Esophagus muscularis mucosa (tissue), 4 donors: Measurements from ENCODE around the gene MAPK11. TPM values are rescaled to one million over a fixed set of nuclear protein-coding genes. Genes with fewer than 3 reads are reported as not detected.

Experiments
- DNase-seq: peaks from one replicate; pipeline ENCODE4 v3.0.0-alpha.2; 2017; ENCODE audit errors: extremely low spot score
- H3K27ac ChIP-seq, 4 donors: fragments of 200-600 bp; sonication (generic); replicated peaks in 1 of 4; 1 replicate in 3 of 4; 2 replicates in 1 of 4; pipeline ENCODE4 v1.5.1; 2016 to 2019; ENCODE audit warnings: mild to moderate bottlenecking in 1 of 4
- H3K27me3 ChIP-seq, 4 donors: fragments of 200-600 bp; sonication (generic); one replicate each; pipeline versions ENCODE4 v1.5.1 to v1.6.0; 2016 to 2019
- H3K36me3 ChIP-seq, 4 donors: fragments of 200-600 bp; sonication (generic); one replicate each; pipeline ENCODE4 v1.5.1; 2016 to 2019
- H3K4me1 ChIP-seq, 4 donors: fragments of 200-600 bp; sonication (generic); one replicate each; pipeline ENCODE4 v1.5.1; 2016 to 2019
- H3K4me3 ChIP-seq, 4 donors: fragments of 200-600 bp; sonication (generic); 1 replicate in 2 of 4; 2 replicates in 2 of 4; pipeline ENCODE4 v1.5.1; 2016 to 2019; ENCODE audit warnings: mild to moderate bottlenecking in 4 of 4, moderate library complexity in 1 of 4
- H3K9me3 ChIP-seq, 4 donors: fragments of 200-600 bp; sonication (generic); 1 replicate in 3 of 4; 2 replicates in 1 of 4; pipeline ENCODE4 v1.5.1; 2016 to 2019
- EP300 ChIP-seq: sonication (generic); formaldehyde crosslinking; IDR thresholded peaks from one replicate; pipeline ENCODE4 v1.6.1; 2017; ENCODE audit warnings: antibody characterized with exemption
- POLR2A ChIP-seq: fragments of 450-650 bp; IDR thresholded peaks from one replicate; pipeline ENCODE4 v1.6.1; 2017; ENCODE audit warnings: antibody characterized with exemption, moderate library complexity, mild to moderate bottlenecking, low read depth
- POLR2AphosphoS5 ChIP-seq, 2 donors: sonication (generic); formaldehyde crosslinking; IDR thresholded peaks; one replicate each; pipeline ENCODE4 v1.6.1; 2017; ENCODE audit warnings: antibody characterized with exemption in 2 of 2
- whole genome bisulfite sequencing: methylation state at CpG from one replicate; pipeline ENCODE4 v1.1.5; 2018; 5-methylcytosine and 5-hydroxymethylcytosine counted together
- intact Hi-C: fragments of 100-400 bp; cut with DNase I; formaldehyde crosslinking; loops from one replicate; pipeline ENCODE4 v1.15.1; 2023
- total RNA-seq, 4 donors: library from RNA; depleted of rRNA; stranded (reverse); fragments of >200 nt; gene quantifications; one replicate each; pipeline versions ENCODE4 v1.1.0 to v1.2.1, GENCODE V29; 2016
- TF ChIP-seq, protein P1 (sequence below), 3 experiments: fragments of 200-600 bp in 2 of 3; fragments of 450-650 bp in 1 of 3; sonication (generic) in 2 of 3; IDR thresholded peaks; one replicate each; pipeline ENCODE4 v1.5.1; 2017 to 2019; ENCODE audit warnings: antibody characterized with exemption in 3 of 3, mild to moderate bottlenecking in 2 of 3, moderate library complexity in 1 of 3

Gene MAPK11
- total RNA-seq, 4 donors from 2014 or later = 3.7 to 12.5 (median 10.1) TPM

DNA sequence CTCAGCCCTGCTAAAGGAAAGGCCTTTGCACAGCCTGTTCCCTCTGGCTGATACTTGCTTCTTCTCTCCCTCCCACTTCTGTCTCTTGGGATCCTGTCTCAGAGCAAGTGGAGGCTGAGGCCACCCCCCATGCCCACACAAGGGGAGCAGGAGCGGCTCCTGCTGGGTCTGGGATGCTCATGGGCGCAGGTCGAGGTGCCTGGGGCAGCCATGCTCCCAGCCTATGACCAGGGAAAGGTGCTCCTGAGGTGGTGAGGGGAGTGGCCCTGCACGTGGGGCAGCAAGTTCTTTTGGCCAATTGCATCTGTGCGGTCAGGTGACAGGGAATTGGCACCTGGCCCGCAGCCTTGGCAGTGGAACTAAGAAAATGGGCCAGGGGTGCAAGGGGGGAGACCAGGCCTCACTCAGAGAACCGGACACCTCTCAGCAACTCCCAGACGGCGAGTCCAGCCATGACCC is 1.5 kb downstream of the MAPK11 start:
- WGBS = 59% methylated on average over 9 of the region's 9 CpGs
- TF ChIP-seq EP300 (no peak), POLR2AphosphoS5 (IDR thresholded peaks at IDR 0.05) (no peak), POLR2A (no peak)
- TF ChIP-seq, protein P1, sequence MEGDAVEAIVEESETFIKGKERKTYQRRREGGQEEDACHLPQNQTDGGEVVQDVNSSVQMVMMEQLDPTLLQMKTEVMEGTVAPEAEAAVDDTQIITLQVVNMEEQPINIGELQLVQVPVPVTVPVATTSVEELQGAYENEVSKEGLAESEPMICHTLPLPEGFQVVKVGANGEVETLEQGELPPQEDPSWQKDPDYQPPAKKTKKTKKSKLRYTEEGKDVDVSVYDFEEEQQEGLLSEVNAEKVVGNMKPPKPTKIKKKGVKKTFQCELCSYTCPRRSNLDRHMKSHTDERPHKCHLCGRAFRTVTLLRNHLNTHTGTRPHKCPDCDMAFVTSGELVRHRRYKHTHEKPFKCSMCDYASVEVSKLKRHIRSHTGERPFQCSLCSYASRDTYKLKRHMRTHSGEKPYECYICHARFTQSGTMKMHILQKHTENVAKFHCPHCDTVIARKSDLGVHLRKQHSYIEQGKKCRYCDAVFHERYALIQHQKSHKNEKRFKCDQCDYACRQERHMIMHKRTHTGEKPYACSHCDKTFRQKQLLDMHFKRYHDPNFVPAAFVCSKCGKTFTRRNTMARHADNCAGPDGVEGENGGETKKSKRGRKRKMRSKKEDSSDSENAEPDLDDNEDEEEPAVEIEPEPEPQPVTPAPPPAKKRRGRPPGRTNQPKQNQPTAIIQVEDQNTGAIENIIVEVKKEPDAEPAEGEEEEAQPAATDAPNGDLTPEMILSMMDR (IDR thresholded peaks at IDR 0.05) = no peak
- intact Hi-C loops = no loop called here
- Histone ChIP-seq H3K9me3 (no peaks in the 10 kb centered on the region), H3K4me3 (no peak overlapping the region), H3K27me3 (peaks cover 0 to 10% (median 0%) of the 10 kb centered on the region in 4 donors), H3K4me1 (peaks cover 54 to 64% (median 62%) of the 10 kb centered on the region in 4 donors), H3K36me3 (no peaks in the 10 kb centered on the region), H3K27ac (peak overlapping the region; percentile 51 to 85 (median 64))
- no peak for DNase-seq

DNA sequence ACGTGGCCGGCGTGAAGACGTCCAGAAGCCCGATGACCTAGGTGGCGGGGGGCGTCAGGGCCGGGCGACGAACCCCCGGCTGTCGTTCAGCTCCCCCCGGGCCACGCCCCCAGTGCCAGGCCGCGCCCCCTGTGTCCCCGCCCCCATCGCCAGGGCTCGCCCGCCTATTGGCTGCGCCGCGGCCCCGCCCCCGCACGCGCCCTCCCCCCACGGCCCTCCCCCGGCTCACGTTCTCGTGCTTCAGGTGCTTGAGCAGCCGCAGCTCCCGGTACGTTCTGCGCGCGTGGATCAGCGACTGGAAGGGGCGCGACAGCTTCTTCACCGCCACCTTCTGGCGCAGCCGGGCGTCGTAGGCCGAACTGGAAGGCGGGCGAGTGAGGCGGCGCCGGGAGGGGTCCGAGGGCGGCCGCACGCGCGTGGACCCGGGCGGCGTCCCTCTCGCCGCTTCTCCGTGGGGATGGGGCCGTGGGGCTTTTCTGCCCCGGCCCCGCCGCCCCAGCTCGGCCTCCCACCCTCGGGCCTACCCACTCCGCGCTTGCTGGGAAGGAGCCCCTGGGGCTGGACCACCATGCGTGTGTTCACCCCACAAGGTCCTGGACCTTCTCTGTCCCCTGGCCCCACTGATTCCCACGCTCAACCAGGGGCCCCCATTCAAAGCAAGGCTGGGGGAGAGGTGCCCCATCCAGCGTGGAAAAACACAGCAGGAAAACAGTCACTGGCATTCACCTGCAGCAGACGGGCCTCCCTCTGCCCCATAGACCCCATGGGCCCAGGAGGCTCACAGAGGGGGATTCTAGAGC is 2.4 kb downstream of the MAPK11 start:
- Histone ChIP-seq H3K9me3 (no peaks in the 10 kb centered on the region), H3K4me3 (peak overlapping the region; percentile 44 to 57 (median 50)), H3K27me3 (peaks cover 0 to 16% (median 0%) of the 10 kb centered on the region in 4 donors), H3K4me1 (peaks cover 54 to 69% (median 65%) of the 10 kb centered on the region in 4 donors), H3K27ac (peak overlapping the region; percentile 51 to 85 (median 64)), H3K36me3 (no peaks in the 10 kb centered on the region)
- WGBS = 25% methylated on average over 19 of the region's 75 CpGs
- no peak for TF ChIP-seq POLR2AphosphoS5 (IDR thresholded peaks at IDR 0.05)
- TF ChIP-seq, protein P1 (IDR thresholded peaks at IDR 0.05) = peak in 2 of 3 experiments; percentile 24 to 39
- no peak for TF ChIP-seq POLR2A
- TF ChIP-seq EP300 = no peak
- no peak for DNase-seq
- intact Hi-C loops = no loop called here

DNA sequence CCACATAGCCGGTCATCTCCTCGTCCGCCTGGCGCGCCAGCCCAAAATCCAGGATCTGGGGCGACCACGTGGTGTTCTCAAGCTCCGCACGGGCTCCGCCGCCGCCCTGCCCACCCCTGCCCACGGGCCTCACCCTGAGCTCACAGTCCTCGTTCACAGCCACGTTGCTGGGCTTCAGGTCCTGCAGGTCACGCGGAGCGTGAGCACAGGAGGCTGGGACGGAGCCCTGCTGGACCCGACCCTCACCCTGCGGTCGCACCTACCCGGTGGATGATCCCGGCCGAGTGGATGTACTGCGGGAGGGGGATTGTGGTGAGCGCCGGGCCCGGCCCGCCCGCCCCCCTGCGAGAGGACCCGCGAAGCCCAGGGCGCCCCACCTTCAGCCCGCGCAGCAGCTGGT is 3.2 kb downstream of the MAPK11 start:
- WGBS = 85% methylated on average over 20 of the region's 37 CpGs
- H3K9me3 ChIP-seq = no peaks in the 10 kb centered on the region
- intact Hi-C loops = no loop called here
- H3K4me3 ChIP-seq = peak overlapping the region; percentile 44 to 57 (median 50)
- H3K27ac ChIP-seq = peak overlapping the region in 2 of 4 donors; percentile 65 to 85
- TF ChIP-seq, protein P1 (IDR thresholded peaks at IDR 0.05) = no peak
- TF ChIP-seq EP300 (no peak), POLR2AphosphoS5 (IDR thresholded peaks at IDR 0.05) (no peak), POLR2A (no peak)
- DNase-seq = no peak
- peaks cover 55 to 69% (median 63%) of the 10 kb centered on the region in 4 donors for H3K4me1 ChIP-seq
- no peaks in the 10 kb centered on the region for H3K36me3 ChIP-seq
- peaks cover 0 to 20% (median 0%) of the 10 kb centered on the region in 4 donors for H3K27me3 ChIP-seq

DNA sequence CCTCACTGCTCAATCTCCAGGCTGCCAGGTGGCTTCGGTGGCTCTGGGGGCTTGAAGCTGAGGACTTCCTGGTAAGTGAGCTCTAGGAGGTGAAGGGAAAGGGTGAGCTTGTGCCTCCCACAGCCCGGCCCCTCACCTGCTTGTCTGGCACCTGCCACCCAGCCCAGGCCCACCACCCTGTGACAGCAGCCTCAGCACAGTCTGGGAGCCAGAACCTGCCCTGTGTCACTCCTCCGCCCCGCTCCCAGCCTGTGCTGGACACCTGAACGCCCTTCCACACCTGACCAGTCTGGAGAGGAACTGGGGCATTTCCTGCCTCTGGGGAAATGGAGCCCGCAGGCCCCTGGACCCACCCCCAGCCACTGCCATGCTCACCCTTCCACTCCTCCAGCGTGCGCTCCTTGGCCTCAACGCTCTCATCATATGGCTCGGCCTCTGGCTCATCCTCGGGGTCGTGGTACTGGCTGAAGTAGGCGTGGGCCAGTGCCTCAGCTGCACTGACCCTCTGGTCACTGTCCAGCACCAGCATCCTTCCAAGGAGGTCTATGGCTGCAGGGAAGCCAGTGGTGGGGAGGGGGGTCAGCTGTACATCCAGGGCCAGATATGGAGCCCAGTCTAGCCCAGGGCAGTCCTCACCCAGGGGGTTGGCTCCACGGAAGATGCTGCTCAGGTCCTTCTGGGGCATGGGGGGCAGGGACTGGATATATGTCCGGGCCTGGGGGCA is 5.1 kb downstream of the MAPK11 start:
- no peak for TF ChIP-seq POLR2AphosphoS5 (IDR thresholded peaks at IDR 0.05)
- no peak for TF ChIP-seq EP300
- TF ChIP-seq, protein P1 (IDR thresholded peaks at IDR 0.05) = no peak
- no peak for TF ChIP-seq POLR2A
- no peak for DNase-seq
- Histone ChIP-seq H3K4me3 (no peak overlapping the region), H3K27me3 (peaks cover 0 to 26% (median 0%) of the 10 kb centered on the region in 4 donors), H3K36me3 (no peaks in the 10 kb centered on the region), H3K4me1 (peaks cover 46 to 68% (median 59%) of the 10 kb centered on the region in 4 donors), H3K9me3 (no peaks in the 10 kb centered on the region), H3K27ac (no peak overlapping the region)
- intact Hi-C loops = no loop called here
- WGBS = 83% methylated on average over 11 of the region's 15 CpGs
